ENCODE results near the gene PNPO. TPM values are rescaled to one million over a fixed set of nuclear protein-coding genes. Genes with fewer than 3 reads are reported as not detected.

The PNPO gene
- total and polyA plus RNA-seq, 4 donors, result 22.4 to 26.7 (median 25.0) TPM

- 33% methylated on average over 3 of the region's 4 CpGs for WGBS (ENCODE audit: insufficient coverage)
- H3K27ac ChIP-seq (ENCODE audit: low read depth, low read length), result no peak overlapping the region
- no peak overlapping the region for H3K4me3 ChIP-seq (ENCODE audit: low read depth, low read length)
- no peaks in the 10 kb centered on the region for H3K27me3 ChIP-seq (ENCODE audit: control insufficient read depth, insufficient read depth, low read length)
- no peak for DNase-seq (ENCODE audit: low read depth in 4 of 6, low spot score in 6 of 6)
- H3K4me1 ChIP-seq (ENCODE audit: control insufficient read depth, insufficient read depth, low read length), result peaks cover 10% of the 10 kb centered on the region
- H3K9me3 ChIP-seq (ENCODE audit: control insufficient read depth, insufficient read depth, low read length), result no peaks in the 10 kb centered on the region
- peaks cover 4% of the 10 kb centered on the region for H3K36me3 ChIP-seq (ENCODE audit: control insufficient read depth, insufficient read depth, low read length)
Observed at GRCh38 chr17:47956791-47957590, 15.6 kb downstream of the PNPO start.

GRCh38 chr17:47957591-47958490, 16.5 kb downstream of the PNPO start, which contains the start of gene PRR15L:
PRR15L (minus strand) TSS chr17:47957883; CDS start chr17:47953234, 4,649 bp downstream.
- H3K27me3 ChIP-seq (ENCODE audit: control insufficient read depth, insufficient read depth, low read length), result no peaks in the 10 kb centered on the region
- no peak within 1 kb of the TSS for H3K4me3 ChIP-seq (ENCODE audit: low read depth, low read length)
- peaks cover 1% of the 10 kb centered on the region for H3K36me3 ChIP-seq (ENCODE audit: control insufficient read depth, insufficient read depth, low read length)
- no peaks in the 10 kb centered on the region for H3K9me3 ChIP-seq (ENCODE audit: control insufficient read depth, insufficient read depth, low read length)
- H3K27ac ChIP-seq (ENCODE audit: low read depth, low read length), result no peak within 1 kb of the TSS
- H3K4me1 ChIP-seq (ENCODE audit: control insufficient read depth, insufficient read depth, low read length), result peaks cover 10% of the 10 kb centered on the region
- no peak for DNase-seq (ENCODE audit: low read depth in 4 of 6, low spot score in 6 of 6)
- 37% methylated on average over 10 of the region's 16 CpGs for WGBS (ENCODE audit: insufficient coverage)

GRCh38 chr17:47959825-47960655, 18.7 kb downstream of the PNPO start:
- H3K36me3 ChIP-seq (ENCODE audit: control insufficient read depth, insufficient read depth, low read length), result no peaks in the 10 kb centered on the region

GRCh38 chr17:47961406-47961805, 20.0 kb downstream of the PNPO start:
- 73% methylated on average over 4 of the region's 6 CpGs for WGBS (ENCODE audit: insufficient coverage)

More at GRCh38 chr17:47959825-47960655, 18.7 kb downstream of the PNPO start:
- Histone ChIP-seq H3K27me3 (ENCODE audit: control insufficient read depth, insufficient read depth, low read length) (no peaks in the 10 kb centered on the region), H3K27ac (ENCODE audit: low read depth, low read length) (no peak overlapping the region), H3K9me3 (ENCODE audit: control insufficient read depth, insufficient read depth, low read length) (no peaks in the 10 kb centered on the region), H3K4me3 (ENCODE audit: low read depth, low read length) (no peak overlapping the region), H3K4me1 (ENCODE audit: control insufficient read depth, insufficient read depth, low read length) (peaks cover 10% of the 10 kb centered on the region)
- WGBS (ENCODE audit: insufficient coverage), result 83% methylated on average over 6 of the region's 8 CpGs
- DNase-seq (ENCODE audit: low read depth in 4 of 6, low spot score in 6 of 6), result peak in 1 of 6 donors; percentile 14

DNA sequence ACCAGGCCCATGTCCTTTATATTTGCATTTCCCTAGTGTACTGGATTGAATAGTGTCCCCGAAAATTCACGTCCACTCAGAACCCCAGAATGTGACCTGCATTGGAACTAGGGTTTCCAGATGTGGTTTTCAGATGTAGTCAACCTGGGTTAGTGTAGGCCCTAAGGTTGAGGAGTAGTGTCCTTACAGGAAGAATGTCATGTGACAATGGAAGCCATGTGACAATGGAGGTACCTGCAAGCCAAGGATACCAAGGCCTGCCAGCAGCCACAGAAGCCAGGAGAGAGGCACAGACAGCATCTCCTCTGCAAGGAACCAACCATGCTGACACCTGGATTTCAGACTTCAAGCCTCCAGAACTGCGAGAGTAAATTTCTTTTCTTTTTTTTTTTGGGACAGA, 21.5 kb downstream of the PNPO start:
- Histone ChIP-seq H3K27ac (ENCODE audit: low read depth, low read length) (no peak overlapping the region), H3K36me3 (ENCODE audit: control insufficient read depth, insufficient read depth, low read length) (no peaks in the 10 kb centered on the region), H3K4me1 (ENCODE audit: control insufficient read depth, insufficient read depth, low read length) (no peaks in the 10 kb centered on the region), H3K9me3 (ENCODE audit: control insufficient read depth, insufficient read depth, low read length) (no peaks in the 10 kb centered on the region), H3K27me3 (ENCODE audit: control insufficient read depth, insufficient read depth, low read length) (no peaks in the 10 kb centered on the region), H3K4me3 (ENCODE audit: low read depth, low read length) (no peak overlapping the region)
- 92% methylated on average over 3 of the region's 3 CpGs for WGBS (ENCODE audit: insufficient coverage)
- no peak for DNase-seq (ENCODE audit: low read depth in 4 of 6, low spot score in 6 of 6)

More at GRCh38 chr17:47961406-47961805, 20.0 kb downstream of the PNPO start:
- Histone ChIP-seq H3K4me1 (ENCODE audit: control insufficient read depth, insufficient read depth, low read length) (peaks cover 10% of the 10 kb centered on the region), H3K36me3 (ENCODE audit: control insufficient read depth, insufficient read depth, low read length) (no peaks in the 10 kb centered on the region), H3K9me3 (ENCODE audit: control insufficient read depth, insufficient read depth, low read length) (no peaks in the 10 kb centered on the region), H3K27ac (ENCODE audit: low read depth, low read length) (no peak overlapping the region), H3K27me3 (ENCODE audit: control insufficient read depth, insufficient read depth, low read length) (no peaks in the 10 kb centered on the region), H3K4me3 (ENCODE audit: low read depth, low read length) (no peak overlapping the region)
- DNase-seq (ENCODE audit: low read depth in 4 of 6, low spot score in 6 of 6), result no peak

- no CpG with 5 or more reads among the region's 5 CpGs for WGBS (ENCODE audit: insufficient coverage)
Observed at GRCh38 chr17:47964856-47965255, 23.5 kb downstream of the PNPO start.

GRCh38 chr17:47966079-47966519, 24.7 kb downstream of the PNPO start:
- H3K4me1 ChIP-seq (ENCODE audit: control insufficient read depth, insufficient read depth, low read length), result peaks cover 6% of the 10 kb centered on the region
- no peak for DNase-seq (ENCODE audit: low read depth in 4 of 6, low spot score in 6 of 6)
- WGBS (ENCODE audit: insufficient coverage), result no CpG with 5 or more reads among the region's 1 CpG
- no peak overlapping the region for H3K27ac ChIP-seq (ENCODE audit: low read depth, low read length)
- H3K4me3 ChIP-seq (ENCODE audit: low read depth, low read length), result no peak overlapping the region
- H3K36me3 ChIP-seq (ENCODE audit: control insufficient read depth, insufficient read depth, low read length), result no peaks in the 10 kb centered on the region
- H3K27me3 ChIP-seq (ENCODE audit: control insufficient read depth, insufficient read depth, low read length), result no peaks in the 10 kb centered on the region
- H3K9me3 ChIP-seq (ENCODE audit: control insufficient read depth, insufficient read depth, low read length), result no peaks in the 10 kb centered on the region

More at GRCh38 chr17:47964856-47965255, 23.5 kb downstream of the PNPO start:
- DNase-seq (ENCODE audit: low read depth in 4 of 6, low spot score in 6 of 6), result no peak
- no peak overlapping the region for H3K27ac ChIP-seq (ENCODE audit: low read depth, low read length)
- no peaks in the 10 kb centered on the region for H3K36me3 ChIP-seq (ENCODE audit: control insufficient read depth, insufficient read depth, low read length)
- H3K27me3 ChIP-seq (ENCODE audit: control insufficient read depth, insufficient read depth, low read length), result no peaks in the 10 kb centered on the region
- H3K4me3 ChIP-seq (ENCODE audit: low read depth, low read length), result no peak overlapping the region
- H3K4me1 ChIP-seq (ENCODE audit: control insufficient read depth, insufficient read depth, low read length), result no peaks in the 10 kb centered on the region
- no peaks in the 10 kb centered on the region for H3K9me3 ChIP-seq (ENCODE audit: control insufficient read depth, insufficient read depth, low read length)

- no peak for DNase-seq (ENCODE audit: low read depth in 4 of 6, low spot score in 6 of 6)
- Histone ChIP-seq H3K9me3 (ENCODE audit: control insufficient read depth, insufficient read depth, low read length) (no peaks in the 10 kb centered on the region), H3K36me3 (ENCODE audit: control insufficient read depth, insufficient read depth, low read length) (no peaks in the 10 kb centered on the region), H3K4me1 (ENCODE audit: control insufficient read depth, insufficient read depth, low read length) (peaks cover 14% of the 10 kb centered on the region), H3K4me3 (ENCODE audit: low read depth, low read length) (no peak overlapping the region), H3K27me3 (ENCODE audit: control insufficient read depth, insufficient read depth, low read length) (no peaks in the 10 kb centered on the region), H3K27ac (ENCODE audit: low read depth, low read length) (no peak overlapping the region)
- WGBS (ENCODE audit: insufficient coverage), result 72% methylated on average over 4 of the region's 5 CpGs
Observed at GRCh38 chr17:47967607-47968252, 26.4 kb downstream of the PNPO start.

Data from spinal cord (tissue), 10 donors.